ENCODE results near the gene PEMT.

DNA sequence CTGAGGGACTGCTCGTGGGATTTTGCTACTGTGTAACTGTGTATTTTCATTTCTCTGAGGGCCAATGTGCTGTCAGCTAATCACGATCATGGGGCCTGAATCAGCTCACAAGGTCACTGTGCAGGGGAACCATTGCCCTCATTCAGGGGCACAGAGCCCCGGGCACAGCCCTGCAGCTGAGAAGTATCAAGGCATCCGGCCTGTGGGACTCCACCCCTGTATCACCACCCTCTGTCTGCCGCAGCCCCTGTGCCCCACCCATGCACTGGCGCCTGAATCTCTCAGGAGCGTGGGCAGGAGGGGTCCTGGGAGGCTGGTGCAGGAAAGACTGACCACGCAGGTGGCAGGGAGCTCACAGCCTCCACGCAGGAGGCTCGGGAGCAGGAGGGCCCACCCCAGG is 51.9 kb downstream of the PEMT start:
- TF ChIP-seq, protein P1, sequence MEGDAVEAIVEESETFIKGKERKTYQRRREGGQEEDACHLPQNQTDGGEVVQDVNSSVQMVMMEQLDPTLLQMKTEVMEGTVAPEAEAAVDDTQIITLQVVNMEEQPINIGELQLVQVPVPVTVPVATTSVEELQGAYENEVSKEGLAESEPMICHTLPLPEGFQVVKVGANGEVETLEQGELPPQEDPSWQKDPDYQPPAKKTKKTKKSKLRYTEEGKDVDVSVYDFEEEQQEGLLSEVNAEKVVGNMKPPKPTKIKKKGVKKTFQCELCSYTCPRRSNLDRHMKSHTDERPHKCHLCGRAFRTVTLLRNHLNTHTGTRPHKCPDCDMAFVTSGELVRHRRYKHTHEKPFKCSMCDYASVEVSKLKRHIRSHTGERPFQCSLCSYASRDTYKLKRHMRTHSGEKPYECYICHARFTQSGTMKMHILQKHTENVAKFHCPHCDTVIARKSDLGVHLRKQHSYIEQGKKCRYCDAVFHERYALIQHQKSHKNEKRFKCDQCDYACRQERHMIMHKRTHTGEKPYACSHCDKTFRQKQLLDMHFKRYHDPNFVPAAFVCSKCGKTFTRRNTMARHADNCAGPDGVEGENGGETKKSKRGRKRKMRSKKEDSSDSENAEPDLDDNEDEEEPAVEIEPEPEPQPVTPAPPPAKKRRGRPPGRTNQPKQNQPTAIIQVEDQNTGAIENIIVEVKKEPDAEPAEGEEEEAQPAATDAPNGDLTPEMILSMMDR (conservative IDR thresholded peaks at IDR 0.05; ENCODE audit: low read depth, low read length) = no peak
- TF ChIP-seq EZH2 (IDR thresholded peaks at IDR 0.05; ENCODE audit: borderline replicate concordance, low read depth, low read length, poor library complexity, severe bottlenecking) = no peak

All from A673 (cell line).